GM12878 (cell line): ENCODE data around the gene TPMT. TPM values are rescaled to one million over a fixed set of nuclear protein-coding genes. Genes with fewer than 3 reads are reported as not detected.

Experiments
- BCL11A ChIP-seq: IDR thresholded peaks from 2 replicates; pipeline ENCODE4 v1.6.1; 2011; ENCODE audit warnings: low read depth, low read length
- CREM ChIP-seq: IDR thresholded peaks from 2 replicates; pipeline ENCODE4 v1.6.1; 2014; ENCODE audit warnings: antibody characterized with exemption, low read depth
- RAD21 ChIP-seq: IDR thresholded peaks from 2 replicates; pipeline ENCODE4 v1.6.1; 2011; ENCODE audit warnings: mild to moderate bottlenecking, low read depth, low read length, moderate library complexity; ENCODE audit not compliant: insufficient read depth
- SMC3 ChIP-seq: IDR thresholded peaks from 2 replicates; pipeline ENCODE4 v1.6.1; 2011; ENCODE audit warnings: low read length, improper control_type of control experiment, borderline replicate concordance
- SREBF2 ChIP-seq: IDR thresholded peaks from 2 replicates; pipeline ENCODE4 v1.6.1; 2012; ENCODE audit warnings: mild to moderate bottlenecking, low read length
- polyA plus RNA-seq, 11 experiments: library from polyadenylated mRNA; depleted of rRNA in 4 of 11; unstranded in 6 of 11; stranded (reverse) in 5 of 11; fragments of >200 nt; fragmentation: Nextera tagmentation in 4 of 11; fragmentation: Illumina TruSeq in 1 of 11; extraction: Ambion mirVana in 4 of 11; extraction: Trizol in 1 of 11; gene quantifications; 1 replicate in 1 of 11; 2 replicates in 10 of 11; pipeline versions ENCODE4 v1.2.1 to v1.2.3, GENCODE V29; 2011 to 2016; ENCODE audit warnings: inconsistent platforms in 2 of 11, missing spikeins in 2 of 11, low read depth in 1 of 11
- total RNA-seq, 4 experiments: library from RNA; depleted of rRNA in 3 of 4; stranded (reverse); fragments of >200 nt in 3 of 4; fragmentation: Illumina TruSeq in 1 of 4; extraction: Trizol in 1 of 4; gene quantifications; 2 replicates each; pipeline versions ENCODE4 v1.2.1 to v1.2.3, GENCODE V29; 2013 to 2021
- TF ChIP-seq, protein P1 (sequence below): fragments of 450-650 bp; IDR thresholded peaks from 2 replicates; pipeline ENCODE4 v1.6.1; 2017; ENCODE audit warnings: mild to moderate bottlenecking, moderate library complexity
- TF ChIP-seq, protein P2 (sequence below): IDR thresholded peaks from 2 replicates; pipeline ENCODE4 v1.6.1; 2012; ENCODE audit warnings: low read depth, low read length, improper control_type of control experiment
- TF ChIP-seq, protein P3 (sequence below), 3 experiments: IDR thresholded peaks in 2 of 3; conservative IDR thresholded peaks in 1 of 3; 2 replicates each; pipeline ENCODE4 v1.5.1; 2011; ENCODE audit warnings: low read depth in 3 of 3, low read length in 3 of 3, mild to moderate bottlenecking in 3 of 3, control low read depth in 2 of 3, moderate library complexity in 2 of 3, inconsistent platforms in 1 of 3, mixed read lengths in 1 of 3; ENCODE audit not compliant: control insufficient read depth in 2 of 3, insufficient read depth in 1 of 3; ENCODE audit errors: extremely low read depth in 1 of 3

TPMT gene
- total and polyA plus RNA-seq, 10 of the 15 experiments (the other 5 are each of a cell fraction or from before 2014, with no cell fraction given) = 7.9 to 18.2 (median 16.3) TPM

DNA sequence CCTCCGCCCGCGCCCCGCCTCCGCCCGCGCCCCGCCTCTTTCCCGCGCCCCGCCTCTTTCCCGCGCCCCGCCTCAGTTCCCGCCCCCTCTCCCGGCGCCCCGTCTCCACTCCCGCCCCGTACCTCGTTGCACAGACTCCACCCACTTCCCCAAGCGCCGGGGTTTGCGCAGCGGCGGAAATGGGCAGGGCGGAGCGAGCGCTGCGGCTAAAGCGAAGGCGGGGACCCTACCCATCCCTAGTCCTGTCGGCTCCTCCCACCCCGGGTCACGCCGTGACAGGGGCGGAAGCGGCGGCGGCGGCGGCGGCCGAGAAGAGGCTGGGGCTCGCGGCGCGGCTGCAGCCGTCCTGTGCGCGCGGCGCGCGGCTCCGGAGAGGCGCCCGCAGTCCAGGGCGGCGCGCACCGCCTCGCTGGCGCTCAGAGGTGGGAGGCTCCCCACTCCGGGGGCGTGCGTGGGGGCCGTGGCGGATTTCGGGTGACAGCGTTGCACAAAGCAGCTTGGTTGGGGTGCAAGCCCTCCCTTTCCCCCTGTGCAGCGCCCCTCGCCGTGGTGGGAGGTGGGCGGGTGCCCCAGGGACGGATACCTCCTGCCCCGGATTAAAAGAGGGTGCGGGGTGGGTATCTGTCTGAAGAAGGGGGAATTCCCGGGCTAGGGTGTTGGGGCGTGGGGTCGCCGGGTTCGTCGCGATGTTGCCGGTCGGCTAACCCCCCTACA, 430 bp upstream of the TPMT start, which contains the start of gene KDM1B (continued):
- TF ChIP-seq, protein P1, sequence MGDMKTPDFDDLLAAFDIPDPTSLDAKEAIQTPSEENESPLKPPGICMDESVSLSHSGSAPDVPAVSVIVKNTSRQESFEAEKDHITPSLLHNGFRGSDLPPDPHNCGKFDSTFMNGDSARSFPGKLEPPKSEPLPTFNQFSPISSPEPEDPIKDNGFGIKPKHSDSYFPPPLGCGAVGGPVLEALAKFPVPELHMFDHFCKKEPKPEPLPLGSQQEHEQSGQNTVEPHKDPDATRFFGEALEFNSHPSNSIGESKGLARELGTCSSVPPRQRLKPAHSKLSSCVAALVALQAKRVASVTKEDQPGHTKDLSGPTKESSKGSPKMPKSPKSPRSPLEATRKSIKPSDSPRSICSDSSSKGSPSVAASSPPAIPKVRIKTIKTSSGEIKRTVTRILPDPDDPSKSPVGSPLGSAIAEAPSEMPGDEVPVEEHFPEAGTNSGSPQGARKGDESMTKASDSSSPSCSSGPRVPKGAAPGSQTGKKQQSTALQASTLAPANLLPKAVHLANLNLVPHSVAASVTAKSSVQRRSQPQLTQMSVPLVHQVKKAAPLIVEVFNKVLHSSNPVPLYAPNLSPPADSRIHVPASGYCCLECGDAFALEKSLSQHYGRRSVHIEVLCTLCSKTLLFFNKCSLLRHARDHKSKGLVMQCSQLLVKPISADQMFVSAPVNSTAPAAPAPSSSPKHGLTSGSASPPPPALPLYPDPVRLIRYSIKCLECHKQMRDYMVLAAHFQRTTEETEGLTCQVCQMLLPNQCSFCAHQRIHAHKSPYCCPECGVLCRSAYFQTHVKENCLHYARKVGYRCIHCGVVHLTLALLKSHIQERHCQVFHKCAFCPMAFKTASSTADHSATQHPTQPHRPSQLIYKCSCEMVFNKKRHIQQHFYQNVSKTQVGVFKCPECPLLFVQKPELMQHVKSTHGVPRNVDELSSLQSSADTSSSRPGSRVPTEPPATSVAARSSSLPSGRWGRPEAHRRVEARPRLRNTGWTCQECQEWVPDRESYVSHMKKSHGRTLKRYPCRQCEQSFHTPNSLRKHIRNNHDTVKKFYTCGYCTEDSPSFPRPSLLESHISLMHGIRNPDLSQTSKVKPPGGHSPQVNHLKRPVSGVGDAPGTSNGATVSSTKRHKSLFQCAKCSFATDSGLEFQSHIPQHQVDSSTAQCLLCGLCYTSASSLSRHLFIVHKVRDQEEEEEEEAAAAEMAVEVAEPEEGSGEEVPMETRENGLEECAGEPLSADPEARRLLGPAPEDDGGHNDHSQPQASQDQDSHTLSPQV = no peak
- TF ChIP-seq, protein P2, sequence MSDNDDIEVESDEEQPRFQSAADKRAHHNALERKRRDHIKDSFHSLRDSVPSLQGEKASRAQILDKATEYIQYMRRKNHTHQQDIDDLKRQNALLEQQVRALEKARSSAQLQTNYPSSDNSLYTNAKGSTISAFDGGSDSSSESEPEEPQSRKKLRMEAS = 0 out of 2 replicates have a peak, but pooled peaks have one; percentile 15
- peak; percentile 59 for TF ChIP-seq CREM
- TF ChIP-seq RAD21 = no peak
- no peak for TF ChIP-seq BCL11A
- no peak for TF ChIP-seq SMC3
- TF ChIP-seq, protein P3, sequence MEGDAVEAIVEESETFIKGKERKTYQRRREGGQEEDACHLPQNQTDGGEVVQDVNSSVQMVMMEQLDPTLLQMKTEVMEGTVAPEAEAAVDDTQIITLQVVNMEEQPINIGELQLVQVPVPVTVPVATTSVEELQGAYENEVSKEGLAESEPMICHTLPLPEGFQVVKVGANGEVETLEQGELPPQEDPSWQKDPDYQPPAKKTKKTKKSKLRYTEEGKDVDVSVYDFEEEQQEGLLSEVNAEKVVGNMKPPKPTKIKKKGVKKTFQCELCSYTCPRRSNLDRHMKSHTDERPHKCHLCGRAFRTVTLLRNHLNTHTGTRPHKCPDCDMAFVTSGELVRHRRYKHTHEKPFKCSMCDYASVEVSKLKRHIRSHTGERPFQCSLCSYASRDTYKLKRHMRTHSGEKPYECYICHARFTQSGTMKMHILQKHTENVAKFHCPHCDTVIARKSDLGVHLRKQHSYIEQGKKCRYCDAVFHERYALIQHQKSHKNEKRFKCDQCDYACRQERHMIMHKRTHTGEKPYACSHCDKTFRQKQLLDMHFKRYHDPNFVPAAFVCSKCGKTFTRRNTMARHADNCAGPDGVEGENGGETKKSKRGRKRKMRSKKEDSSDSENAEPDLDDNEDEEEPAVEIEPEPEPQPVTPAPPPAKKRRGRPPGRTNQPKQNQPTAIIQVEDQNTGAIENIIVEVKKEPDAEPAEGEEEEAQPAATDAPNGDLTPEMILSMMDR (IDR thresholded peaks at IDR 0.05 in 2 of 3, conservative IDR thresholded peaks at IDR 0.05 in 1 of 3; ENCODE audit: control insufficient read depth in 2 of 3, extremely low read depth in 1 of 3, insufficient read depth in 1 of 3, low read depth in 3 of 3, low read length in 3 of 3) = no peak
- no peak for TF ChIP-seq SREBF2
